HepG2 (cell line): Measurements from ENCODE around the gene LSM14B. TPM values are rescaled to one million over a fixed set of nuclear protein-coding genes. Genes with fewer than 3 reads are reported as not detected.

Experiments
- ATAC-seq: fragments of 200-7000 bp; cut with Tn5 transposase; 3 replicates; pipeline ENCODE4 v1.9.1; 2020; ENCODE audit warnings: mild to moderate bottlenecking, moderate library complexity
- BruUV-seq: library from RNA; stranded (reverse); fragments of 400-500 nt; replicated peaks from 2 replicates; lab custom pipeline; 2021; lab: Mats Ljungman, UMichigan
- CTCF ChIA-PET: fragments of 300-600 bp; formaldehyde crosslinking; extraction: SDS; loops from one replicate; lab custom pipeline; 2021; ENCODE audit warnings: low total read pairs, inconsistent platforms, low intra/inter-chr PET ratio; lab: Yijun Ruan, JAX
- POLR2A ChIA-PET: fragments of 350-600 bp; sonication (Branson Sonifier 250); formaldehyde crosslinking; loops from one replicate; lab custom pipeline; 2020; ENCODE audit warnings: antibody characterized with exemption, inconsistent platforms; lab: Yijun Ruan, JAX
- DNase-seq: peaks from one replicate; pipeline ENCODE4 v3.0.0-alpha.2; 2015; ENCODE audit warnings: low spot score
- FAIRE-seq: peaks from 3 replicates; lab custom pipeline; 2011; peaks lifted over from hg19 to GRCh38; lab: Jason Lieb, UNC
- H2AFZ ChIP-seq: one replicate; pipeline ENCODE4 v1.6.1; 2011; ENCODE audit warnings: low read length, inconsistent platforms
- H3K27ac ChIP-seq: fragments of 300-600 bp; 3 replicates; pipeline ENCODE4 v1.8.0; 2011; ENCODE audit warnings: mixed run types, mild to moderate bottlenecking, mixed read lengths, low read length, inconsistent platforms; ENCODE audit not compliant: insufficient read depth; ENCODE audit errors: extremely low read length
- H3K27me3 ChIP-seq, 2 experiments: fragments of 200-600 bp in 1 of 2; 2 replicates in 1 of 2; 3 replicates in 1 of 2; pipeline versions ENCODE4 v1.6.0 to v1.8.0; 2011; ENCODE audit warnings: low read length in 2 of 2, mild to moderate bottlenecking in 2 of 2, moderate library complexity in 2 of 2, inconsistent platforms in 1 of 2; ENCODE audit not compliant: insufficient read depth in 2 of 2, control insufficient read depth in 1 of 2
- H3K36me3 ChIP-seq, 2 experiments: fragments of 200-600 bp in 1 of 2; replicated peaks in 1 of 2; 2 replicates in 1 of 2; 3 replicates in 1 of 2; pipeline versions ENCODE4 v1.5.1 to v1.8.0; 2011; ENCODE audit warnings: low read length in 2 of 2, inconsistent platforms in 1 of 2; ENCODE audit not compliant: insufficient read depth in 2 of 2, control insufficient read depth in 1 of 2
- H3K4me1 ChIP-seq: 2 replicates; pipeline ENCODE4 v1.5.1; 2012; ENCODE audit warnings: low read length, inconsistent platforms; ENCODE audit not compliant: insufficient read depth
- H3K4me2 ChIP-seq: 2 replicates; pipeline ENCODE4 v1.6.0; 2011; ENCODE audit warnings: low read depth, low read length, inconsistent platforms
- H3K4me3 ChIP-seq, 3 experiments: fragments of 200-600 bp in 1 of 3; sonication (generic), shearing (Covaris generic) in 1 of 3; replicated peaks in 1 of 3; 2 replicates each; pipeline ENCODE4 v1.5.1; 2011 to 2016; ENCODE audit warnings: low read length in 3 of 3, inconsistent platforms in 2 of 3, low read depth in 2 of 3, mild to moderate bottlenecking in 2 of 3, control low read depth in 1 of 3, mixed read lengths in 1 of 3; ENCODE audit not compliant: insufficient read depth in 1 of 3
- H3K79me2 ChIP-seq: one replicate; pipeline ENCODE4 v1.6.1; 2011; ENCODE audit warnings: low read length, inconsistent platforms; ENCODE audit not compliant: insufficient read depth
- H3K9ac ChIP-seq: 2 replicates; pipeline ENCODE4 v1.6.0; 2011; ENCODE audit warnings: mild to moderate bottlenecking, low read depth, low read length, inconsistent platforms; ENCODE audit not compliant: insufficient read depth
- H3K9me3 ChIP-seq: 2 replicates; pipeline ENCODE4 v1.5.1; 2012; ENCODE audit warnings: mild to moderate bottlenecking, low read length
- H4K20me1 ChIP-seq: 2 replicates; pipeline ENCODE4 v1.6.0; 2011; ENCODE audit warnings: inconsistent platforms, mild to moderate bottlenecking, low read length, moderate library complexity; ENCODE audit not compliant: insufficient read depth
- EED ChIP-seq: sonication (generic); formaldehyde crosslinking; IDR thresholded peaks from 2 replicates; pipeline ENCODE4 v1.5.0; 2020; ENCODE audit warnings: mild to moderate bottlenecking, missing genetic modification reagents
- GFI1 ChIP-seq: sonication (generic); formaldehyde crosslinking; IDR thresholded peaks from 2 replicates; pipeline ENCODE4 v1.5.0; 2020; ENCODE audit warnings: missing genetic modification reagents, mild to moderate bottlenecking, borderline replicate concordance
- KDM3A ChIP-seq: IDR thresholded peaks from 2 replicates; pipeline ENCODE4 v1.6.1; 2018; ENCODE audit warnings: low read depth, missing compliant biosample characterization
- NONO ChIP-seq, 2 experiments: fragments of 450-650 bp in 1 of 2; sonication (generic) in 1 of 2; formaldehyde crosslinking in 1 of 2; IDR thresholded peaks in 1 of 2; conservative IDR thresholded peaks in 1 of 2; 2 replicates each; pipeline versions ENCODE4 v1.6.1 to v1.8.0; 2017 to 2022; ENCODE audit warnings: mild to moderate bottlenecking in 1 of 2, missing genetic modification reagents in 1 of 2, moderate library complexity in 1 of 2
- NRL ChIP-seq: sonication (generic); formaldehyde crosslinking; IDR thresholded peaks from 2 replicates; pipeline ENCODE4 v1.5.0; 2020; ENCODE audit warnings: missing genetic modification reagents, mild to moderate bottlenecking, moderate library complexity, borderline replicate concordance
- PAX8 ChIP-seq: sonication (generic); formaldehyde crosslinking; IDR thresholded peaks from 2 replicates; pipeline ENCODE4 v1.8.0; 2022; ENCODE audit warnings: mild to moderate bottlenecking, missing genetic modification reagents, borderline replicate concordance
- POLR2AphosphoS5 ChIP-seq: IDR thresholded peaks from 2 replicates; pipeline ENCODE4 v1.6.1; 2012; ENCODE audit warnings: low read depth, low read length
- RFXANK ChIP-seq: IDR thresholded peaks from 2 replicates; pipeline ENCODE4 v1.6.1; 2016
- SSRP1 ChIP-seq: IDR thresholded peaks from 2 replicates; pipeline ENCODE4 v1.6.1; 2016; ENCODE audit warnings: control low read depth
- TAF1 ChIP-seq: sonication (generic); formaldehyde crosslinking; IDR thresholded peaks from 2 replicates; pipeline ENCODE4 v1.4.0; 2020; ENCODE audit warnings: missing genetic modification reagents
- ZFY ChIP-seq: sonication (generic); formaldehyde crosslinking; IDR thresholded peaks from 2 replicates; pipeline ENCODE4 v1.4.0; 2020; ENCODE audit warnings: missing genetic modification reagents
- ZNF225 ChIP-seq: sonication (generic); formaldehyde crosslinking; IDR thresholded peaks from 2 replicates; pipeline ENCODE4 v1.4.0; 2020; ENCODE audit warnings: mild to moderate bottlenecking, missing genetic modification reagents
- ZNF746 ChIP-seq: sonication (generic); formaldehyde crosslinking; IDR thresholded peaks from 2 replicates; pipeline ENCODE4 v1.8.0; 2022; ENCODE audit warnings: mild to moderate bottlenecking, missing genetic modification reagents
- WGBS: methylation state at CpG from one replicate; pipeline ENCODE4 v1.1.6; 2017; ENCODE audit warnings: low lambda C conversion rate; 5-methylcytosine and 5-hydroxymethylcytosine counted together
- in situ Hi-C: cut with HindIII; loops from 2 replicates; pipeline ENCODE4 v1.10.0; 2017; ENCODE audit warnings: low pct_unique_long_range_greater_than_20kb; ENCODE audit not compliant: extremely low pct_ligation_motif_present
- intact Hi-C: fragments of 100-400 bp; cut with micrococcal nuclease; formaldehyde crosslinking; loops from one replicate; pipeline ENCODE4 v1.10.0; 2022; ENCODE audit not compliant: unreplicated experiment
- polyA plus RNA-seq, 8 experiments: library from polyadenylated mRNA; depleted of rRNA in 3 of 8; stranded (reverse) in 7 of 8; unstranded in 1 of 8; fragments of >200 nt; fragmentation: Illumina TruSeq in 4 of 8; extraction: Trizol in 4 of 8; gene quantifications; 2 replicates each; pipeline versions ENCODE4 v1.2.1 to v1.2.3, GENCODE V29; 2011 to 2016; ENCODE audit warnings: low read depth in 4 of 8, missing spikeins in 1 of 8, mixed read lengths in 1 of 8; ENCODE audit not compliant: insufficient read depth in 1 of 8
- total RNA-seq, 5 experiments: library from RNA; depleted of rRNA; stranded (reverse); fragments of >200 nt; fragmentation: Illumina TruSeq; extraction: Trizol; gene quantifications; 2 replicates each; pipeline ENCODE4 v1.2.3, GENCODE V29; 2016; ENCODE audit warnings: low read depth in 1 of 5
- TF ChIP-seq, protein P1 (sequence below): sonication (generic); formaldehyde crosslinking; IDR thresholded peaks from 2 replicates; pipeline ENCODE4 v1.4.0; 2020; ENCODE audit warnings: low read depth, mild to moderate bottlenecking, missing genetic modification reagents
- TF ChIP-seq, protein P2 (sequence below): sonication (generic); formaldehyde crosslinking; IDR thresholded peaks from 2 replicates; pipeline ENCODE4 v1.5.0; 2020; ENCODE audit warnings: missing genetic modification reagents, mild to moderate bottlenecking, borderline replicate concordance
- TF ChIP-seq, protein P3 (sequence below): sonication (generic); formaldehyde crosslinking; IDR thresholded peaks from 2 replicates; pipeline ENCODE4 v1.4.0; 2020; ENCODE audit warnings: missing genetic modification reagents, mild to moderate bottlenecking, borderline replicate concordance
- TF ChIP-seq, protein P4 (sequence below): sonication (generic); formaldehyde crosslinking; IDR thresholded peaks from 2 replicates; pipeline ENCODE4 v1.8.1; 2022; ENCODE audit warnings: low read depth, mild to moderate bottlenecking, missing genetic modification reagents

LSM14B gene
- total and polyA plus RNA-seq, 2 of the 13 experiments (the other 11 are each of a cell fraction or from before 2014, with no cell fraction given) = 43.3 to 79.2 TPM

DNA sequence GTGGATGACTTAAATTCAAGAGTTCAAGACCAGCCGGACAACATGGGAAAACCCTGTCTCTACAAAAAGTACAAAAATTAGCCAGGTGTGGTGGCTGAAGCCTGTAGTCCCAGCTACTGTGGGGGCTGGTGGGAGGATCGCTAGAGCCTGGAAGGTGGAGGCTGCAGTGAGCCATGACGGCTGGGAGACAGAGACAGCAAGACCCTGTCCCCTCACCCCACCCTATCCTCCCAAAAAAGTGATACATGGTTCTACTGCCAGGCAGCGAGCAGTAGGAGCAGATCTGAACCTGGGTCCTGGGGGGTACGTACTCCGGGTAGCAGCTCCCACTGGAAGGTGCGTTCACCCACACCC is 18.7 kb downstream of the LSM14B start:
- FAIRE-seq = no peak
- peak overlapping the region; percentile 90; the same call in 1 of the 2 replicates for H3K9ac ChIP-seq
- CTCF ChIA-PET = interaction anchor here (1.2 to 3.5 kb wide), 2 partner anchors 16 to 130 kb away, joined by 4 to 13 read pairs; no protein-coding TSS in a partner anchor
- TF ChIP-seq POLR2AphosphoS5 = peak; percentile 2; the same call in 1 of the 2 replicates
- TF ChIP-seq, protein P1, sequence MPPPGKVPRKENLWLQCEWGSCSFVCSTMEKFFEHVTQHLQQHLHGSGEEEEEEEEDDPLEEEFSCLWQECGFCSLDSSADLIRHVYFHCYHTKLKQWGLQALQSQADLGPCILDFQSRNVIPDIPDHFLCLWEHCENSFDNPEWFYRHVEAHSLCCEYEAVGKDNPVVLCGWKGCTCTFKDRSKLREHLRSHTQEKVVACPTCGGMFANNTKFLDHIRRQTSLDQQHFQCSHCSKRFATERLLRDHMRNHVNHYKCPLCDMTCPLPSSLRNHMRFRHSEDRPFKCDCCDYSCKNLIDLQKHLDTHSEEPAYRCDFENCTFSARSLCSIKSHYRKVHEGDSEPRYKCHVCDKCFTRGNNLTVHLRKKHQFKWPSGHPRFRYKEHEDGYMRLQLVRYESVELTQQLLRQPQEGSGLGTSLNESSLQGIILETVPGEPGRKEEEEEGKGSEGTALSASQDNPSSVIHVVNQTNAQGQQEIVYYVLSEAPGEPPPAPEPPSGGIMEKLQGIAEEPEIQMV (CRISPR knock-in tag) = 0 out of 2 replicates have a peak, but pooled peaks have one; percentile 10
- TF ChIP-seq, protein P2, sequence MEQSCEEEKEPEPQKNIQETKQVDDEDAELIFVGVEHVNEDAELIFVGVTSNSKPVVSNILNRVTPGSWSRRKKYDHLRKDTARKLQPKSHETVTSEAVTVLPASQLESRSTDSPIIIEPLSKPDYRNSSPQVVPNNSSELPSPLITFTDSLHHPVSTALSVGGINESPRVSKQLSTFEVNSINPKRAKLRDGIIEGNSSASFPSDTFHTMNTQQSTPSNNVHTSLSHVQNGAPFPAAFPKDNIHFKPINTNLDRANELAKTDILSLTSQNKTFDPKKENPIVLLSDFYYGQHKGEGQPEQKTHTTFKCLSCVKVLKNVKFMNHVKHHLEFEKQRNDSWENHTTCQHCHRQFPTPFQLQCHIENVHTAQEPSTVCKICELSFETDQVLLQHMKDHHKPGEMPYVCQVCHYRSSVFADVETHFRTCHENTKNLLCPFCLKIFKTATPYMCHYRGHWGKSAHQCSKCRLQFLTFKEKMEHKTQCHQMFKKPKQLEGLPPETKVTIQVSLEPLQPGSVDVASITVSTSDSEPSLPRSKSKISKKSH (CRISPR knock-in tag) = 0 out of 2 replicates have a peak, but pooled peaks have one; percentile 48
- peak; percentile 77; the same call in 1 of the 2 replicates for TF ChIP-seq SSRP1
- TF ChIP-seq, protein P3, sequence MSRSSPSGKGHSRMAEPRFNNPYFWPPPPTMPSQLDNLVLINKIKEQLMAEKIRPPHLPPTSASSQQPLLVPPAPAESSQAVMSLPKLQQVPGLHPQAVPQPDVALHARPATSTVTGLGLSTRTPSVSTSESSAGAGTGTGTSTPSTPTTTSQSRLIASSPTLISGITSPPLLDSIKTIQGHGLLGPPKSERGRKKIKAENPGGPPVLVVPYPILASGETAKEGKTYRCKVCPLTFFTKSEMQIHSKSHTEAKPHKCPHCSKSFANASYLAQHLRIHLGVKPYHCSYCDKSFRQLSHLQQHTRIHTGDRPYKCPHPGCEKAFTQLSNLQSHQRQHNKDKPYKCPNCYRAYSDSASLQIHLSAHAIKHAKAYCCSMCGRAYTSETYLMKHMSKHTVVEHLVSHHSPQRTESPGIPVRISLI (CRISPR knock-in tag) = no peak
- TF ChIP-seq GFI1 (CRISPR knock-in tag) = no peak
- TF ChIP-seq RFXANK = no peak
- TF ChIP-seq NONO (IDR thresholded peaks at IDR 0.05) = no peak
- peak; percentile 23; the same call in 1 of the 2 replicates for TF ChIP-seq NONO (CRISPR knock-in tag; conservative IDR thresholded peaks at IDR 0.05)
- peak; percentile 82 for TF ChIP-seq NRL (CRISPR knock-in tag)
- TF ChIP-seq, protein P4, sequence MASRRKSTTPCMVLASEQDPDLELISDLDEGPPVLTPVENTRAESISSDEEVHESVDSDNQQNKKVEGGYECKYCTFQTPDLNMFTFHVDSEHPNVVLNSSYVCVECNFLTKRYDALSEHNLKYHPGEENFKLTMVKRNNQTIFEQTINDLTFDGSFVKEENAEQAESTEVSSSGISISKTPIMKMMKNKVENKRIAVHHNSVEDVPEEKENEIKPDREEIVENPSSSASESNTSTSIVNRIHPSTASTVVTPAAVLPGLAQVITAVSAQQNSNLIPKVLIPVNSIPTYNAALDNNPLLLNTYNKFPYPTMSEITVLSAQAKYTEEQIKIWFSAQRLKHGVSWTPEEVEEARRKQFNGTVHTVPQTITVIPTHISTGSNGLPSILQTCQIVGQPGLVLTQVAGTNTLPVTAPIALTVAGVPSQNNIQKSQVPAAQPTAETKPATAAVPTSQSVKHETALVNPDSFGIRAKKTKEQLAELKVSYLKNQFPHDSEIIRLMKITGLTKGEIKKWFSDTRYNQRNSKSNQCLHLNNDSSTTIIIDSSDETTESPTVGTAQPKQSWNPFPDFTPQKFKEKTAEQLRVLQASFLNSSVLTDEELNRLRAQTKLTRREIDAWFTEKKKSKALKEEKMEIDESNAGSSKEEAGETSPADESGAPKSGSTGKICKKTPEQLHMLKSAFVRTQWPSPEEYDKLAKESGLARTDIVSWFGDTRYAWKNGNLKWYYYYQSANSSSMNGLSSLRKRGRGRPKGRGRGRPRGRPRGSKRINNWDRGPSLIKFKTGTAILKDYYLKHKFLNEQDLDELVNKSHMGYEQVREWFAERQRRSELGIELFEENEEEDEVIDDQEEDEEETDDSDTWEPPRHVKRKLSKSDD (CRISPR knock-in tag) = peak; percentile 41; the same call in 1 of the 2 replicates
- TF ChIP-seq EED (CRISPR knock-in tag) = 0 out of 2 replicates have a peak, but pooled peaks have one; percentile 16
- TF ChIP-seq KDM3A = 0 out of 2 replicates have a peak, but pooled peaks have one; percentile 11
- TF ChIP-seq ZNF746 (CRISPR knock-in tag) = no peak
- TF ChIP-seq ZFY (CRISPR knock-in tag) = peak; percentile 22; the same call in 1 of the 2 replicates
- TF ChIP-seq PAX8 = 0 out of 2 replicates have a peak, but pooled peaks have one; percentile 1
- 0 out of 2 replicates have a peak, but pooled peaks have one; percentile 16 for TF ChIP-seq ZNF225 (CRISPR knock-in tag)
- TF ChIP-seq TAF1 (CRISPR knock-in tag) = 0 out of 2 replicates have a peak, but pooled peaks have one; percentile 25

More for the DNA sequence above, 18.7 kb downstream of the LSM14B start:
- no peak overlapping the region for H3K27ac ChIP-seq
- intact Hi-C loops = no loop called here
- peak overlapping the region; percentile 90 for H3K4me2 ChIP-seq
- H3K79me2 ChIP-seq = peaks cover 62% of the 10 kb centered on the region
- in situ Hi-C loops = loop anchor here (5.0 kb wide), 1 partner anchor 129 kb away; no protein-coding TSS in a partner anchor
- peaks cover 43% of the 10 kb centered on the region for H3K4me1 ChIP-seq
- no peaks in the 10 kb centered on the region; a peak in 1 of 5 replicates for H3K27me3 ChIP-seq
- BruUV-seq = no TSS peak
- 88% methylated on average over 7 of the region's 7 CpGs for WGBS
- no peaks in the 10 kb centered on the region for H3K9me3 ChIP-seq
- DNase-seq = no peak
- no peak overlapping the region for H2AFZ ChIP-seq
- POLR2A ChIA-PET = interaction anchor here (1.1 to 3.4 kb wide), 5 partner anchors 12 to 74 kb away, joined by 3 to 45 read pairs (median 6); partner anchors contain the start of genes LSM14B and TAF4
- peaks cover 31 to 49% of the 10 kb centered on the region in 2 experiments for H3K36me3 ChIP-seq
- peak overlapping the region in 1 of 3 experiments; percentile 87; a peak in 2 of 6 replicates for H3K4me3 ChIP-seq
- H4K20me1 ChIP-seq = peaks cover 58% of the 10 kb centered on the region
- ATAC-seq = no peak
